K562 (cell line): ENCODE measurements around the gene KCND2.

Source experiments
- BRCA1 ChIP-seq, 2 experiments: fragments of 450-650 bp in 1 of 2; sonication (generic) in 1 of 2; formaldehyde crosslinking in 1 of 2; IDR thresholded peaks; 2 replicates each; pipeline versions ENCODE4 v1.5.0 to v1.6.1; 2017 to 2020; ENCODE audit warnings: mild to moderate bottlenecking in 1 of 2, missing genetic modification reagents in 1 of 2
- CTCF ChIP-seq, 3 experiments: IDR thresholded peaks in 2 of 3; conservative IDR thresholded peaks in 1 of 3; 2 replicates each; pipeline ENCODE4 v1.5.1; 2011 to 2012; ENCODE audit warnings: low read length in 3 of 3, mild to moderate bottlenecking in 3 of 3, control low read depth in 2 of 3, improper control_type of control experiment in 1 of 3, inconsistent platforms in 1 of 3, low read depth in 1 of 3, mixed read lengths in 1 of 3, moderate library complexity in 1 of 3; ENCODE audit not compliant: insufficient read depth in 2 of 3
- RAD51 ChIP-seq: fragments of 450-650 bp; IDR thresholded peaks from 2 replicates; pipeline ENCODE4 v1.7.1; 2016; ENCODE audit warnings: low read depth, mild to moderate bottlenecking, borderline replicate concordance
- ZNF263 ChIP-seq: sonication (generic); formaldehyde crosslinking; IDR thresholded peaks from 2 replicates; pipeline ENCODE4 v1.8.0; 2022; ENCODE audit warnings: mild to moderate bottlenecking, missing genetic modification reagents, borderline replicate concordance

GRCh38 chr7:120567204-120567603, 294.2 kb downstream of the KCND2 start:
- no peak for TF ChIP-seq BRCA1 (IDR thresholded peaks at IDR 0.05)
- TF ChIP-seq BRCA1 (CRISPR knock-in tag; IDR thresholded peaks at IDR 0.05): no peak
- no peak for TF ChIP-seq CTCF (IDR thresholded peaks at IDR 0.05 in 2 of 3, conservative IDR thresholded peaks at IDR 0.05 in 1 of 3; ENCODE audit: insufficient read depth in 2 of 3, low read depth in 1 of 3, low read length in 3 of 3)
- no peak for TF ChIP-seq RAD51
- no peak for TF ChIP-seq ZNF263 (CRISPR knock-in tag)
